T1000 (cell line): Measurements from ENCODE around the gene C1QTNF1.
A peak's percentile ranks its signal among the peaks of the same experiment; 100 is the strongest.
"Not testable (repeated sequence)": the region's sequence is repeated elsewhere in the genome, so short reads cannot be mapped to it uniquely, and the experiment has no call there.

Source experiments
- DNase-seq: peaks from one replicate; lab custom pipeline; 2025; ENCODE audit warnings: mixed read lengths; lab: John Stamatoyannopoulos, UW

The C1QTNF1 gene

GRCh38 chr17:79005063-79005861, 18.7 kb upstream of the C1QTNF1 start:
- DNase-seq: no peak

GRCh38 chr17:79006046-79006445, 17.9 kb upstream of the C1QTNF1 start:
- DNase-seq: no peak

- no peak for DNase-seq
These were observed 17.0 kb upstream of the C1QTNF1 start for GRCh38 chr17:79006794-79007503.

GRCh38 chr17:79007504-79008381, 16.2 kb upstream of the C1QTNF1 start:
- no peak for DNase-seq

- DNase-seq: no peak
These were observed 15.1 kb upstream of the C1QTNF1 start for GRCh38 chr17:79008666-79009387.

- peak; percentile 84 for DNase-seq
These were observed 14.3 kb upstream of the C1QTNF1 start, which contains the start of gene CANT1 for GRCh38 chr17:79009397-79010303. TSS of gene CANT1 (minus strand) at chr17:79009764. CDS start at chr17:78997622, 12,142 bp downstream.

- DNase-seq: no peak
These were observed 13.7 kb upstream of the C1QTNF1 start for GRCh38 chr17:79010304-79010646.

GRCh38 chr17:79011451-79012147, 12.4 kb upstream of the C1QTNF1 start:
- DNase-seq: no peak

GRCh38 chr17:79012563-79013134, 11.3 kb upstream of the C1QTNF1 start:
- DNase-seq: no peak

- no peak for DNase-seq
These were observed 9.7 kb upstream of the C1QTNF1 start for GRCh38 chr17:79014158-79014758.

- no peak for DNase-seq
These were observed 6.2 kb upstream of the C1QTNF1 start for GRCh38 chr17:79017546-79018369.

GRCh38 chr17:79018370-79018695, 5.6 kb upstream of the C1QTNF1 start:
- DNase-seq: no peak

- no peak for DNase-seq
These were observed 4.7 kb upstream of the C1QTNF1 start for GRCh38 chr17:79019261-79019631.

GRCh38 chr17:79019632-79020584, 4.1 kb upstream of the C1QTNF1 start:
- peak; percentile 48 for DNase-seq

GRCh38 chr17:79020631-79021301, 3.2 kb upstream of the C1QTNF1 start:
- DNase-seq: no peak

GRCh38 chr17:79021929-79022328, 2.0 kb upstream of the C1QTNF1 start:
- DNase-seq: not testable (repeated sequence)

GRCh38 chr17:79022507-79022991, 1.4 kb upstream of the C1QTNF1 start:
- DNase-seq: no peak
